D721Med (cell line): ENCODE data around the gene CEP19.
"Not testable (repeated sequence)": the region's sequence is repeated elsewhere in the genome, so short reads cannot be mapped to it uniquely, and the experiment has no call there.

ENCODE experiments used
- DNase-seq: peaks from one replicate; pipeline ENCODE4 v3.0.0; 2011; ENCODE audit warnings: low spot score; ENCODE audit not compliant: insufficient read length
- FAIRE-seq: peaks from 2 replicates; lab custom pipeline; 2011; peaks lifted over from hg19 to GRCh38; lab: Jason Lieb, UNC
- CTCF ChIP-seq: IDR thresholded peaks from 2 replicates; pipeline ENCODE4 v1.5.1; 2012; ENCODE audit warnings: mild to moderate bottlenecking, control low read depth; ENCODE audit not compliant: insufficient read depth; ENCODE audit errors: missing control alignments

CEP19 gene

GRCh38 chr3:196726788-196727675 is 15.0 kb upstream of the CEP19 start:
- no peak for TF ChIP-seq CTCF
- FAIRE-seq, result no peak
- no peak for DNase-seq

GRCh38 chr3:196721097-196721496 is 9.0 kb upstream of the CEP19 start:
- no peak for TF ChIP-seq CTCF
- no peak for FAIRE-seq
- no peak for DNase-seq

- not testable (repeated sequence) for DNase-seq, FAIRE-seq
Observed at GRCh38 chr3:196717162-196717561, 5.1 kb upstream of the CEP19 start.

GRCh38 chr3:196712514-196713413 is 714 bp upstream of the CEP19 start:
- FAIRE-seq (no peak), DNase-seq (no peak)
- TF ChIP-seq CTCF, result no peak

GRCh38 chr3:196708467-196708866 is 3.6 kb downstream of the CEP19 start:
- TF ChIP-seq CTCF, result no peak
- DNase-seq, result no peak
- no peak for FAIRE-seq

GRCh38 chr3:196707566-196707965 is 4.5 kb downstream of the CEP19 start:
- DNase-seq (no peak), FAIRE-seq (no peak)
- no peak for TF ChIP-seq CTCF

GRCh38 chr3:196706731-196707130 is 5.3 kb downstream of the CEP19 start:
- no peak for DNase-seq
- FAIRE-seq, result no peak
- TF ChIP-seq CTCF, result no peak
